K562 (cell line): ENCODE results near the gene MTOR. TPM values are rescaled to one million over a fixed set of nuclear protein-coding genes. Genes with fewer than 3 reads are reported as not detected.
A peak's percentile ranks its signal among the peaks of the same experiment; 100 is the strongest.

Experiments
- ATAC-seq: fragments of 200-7000 bp; cut with Tn5 transposase; 3 replicates; pipeline ENCODE4 v1.9.1; 2020; ENCODE audit warnings: moderate library complexity
- BruUV-seq: library from RNA; stranded (reverse); fragments of 400-500 nt; replicated peaks from 2 replicates; lab custom pipeline; 2021; lab: Mats Ljungman, UMichigan
- CTCF ChIA-PET: fragments of 300-600 bp; formaldehyde crosslinking; extraction: SDS; loops from one replicate; lab custom pipeline; 2021; ENCODE audit warnings: low intra/inter-chr PET ratio; lab: Yijun Ruan, JAX
- POLR2A ChIA-PET: fragments of 300-600, 350-650 bp; sonication (Branson Sonifier 250); formaldehyde crosslinking; extraction: SDS; loops from one replicate; lab custom pipeline; 2021; ENCODE audit warnings: antibody characterized with exemption, inconsistent platforms; lab: Yijun Ruan, JAX
- DNase-seq, 4 experiments: peaks; one replicate each; pipeline versions ENCODE4 v3.0.0 to v3.0.0-alpha.2; 2011 to 2018; ENCODE audit warnings: low spot score in 3 of 4, mixed read lengths in 3 of 4; ENCODE audit errors: extremely low read depth in 1 of 4
- FAIRE-seq: peaks from 2 replicates; lab custom pipeline; 2011; peaks lifted over from hg19 to GRCh38; lab: Jason Lieb, UNC
- H2AFZ ChIP-seq: 2 replicates; pipeline ENCODE4 v1.6.0; 2011; ENCODE audit warnings: low read depth, low read length, control low read depth, inconsistent platforms
- H3K27ac ChIP-seq: fragments of 200-600 bp; 3 replicates; pipeline ENCODE4 v1.8.0; 2011; ENCODE audit warnings: low read depth, mild to moderate bottlenecking, control low read depth, inconsistent platforms, low read length, moderate library complexity, mixed read lengths; ENCODE audit errors: extremely low read depth
- H3K27me3 ChIP-seq, 2 experiments: fragments of 300-600 bp in 1 of 2; 2 replicates in 1 of 2; 3 replicates in 1 of 2; pipeline versions ENCODE4 v1.6.0 to v1.8.0; 2011; ENCODE audit warnings: inconsistent platforms in 2 of 2, low read length in 2 of 2, mild to moderate bottlenecking in 1 of 2, mixed read lengths in 1 of 2, moderate library complexity in 1 of 2; ENCODE audit not compliant: control insufficient read depth in 2 of 2, insufficient read depth in 2 of 2
- H3K36me3 ChIP-seq: fragments of 300-600 bp; 3 replicates; pipeline ENCODE4 v1.8.0; 2011; ENCODE audit warnings: mild to moderate bottlenecking, low read length, inconsistent platforms; ENCODE audit not compliant: control insufficient read depth, insufficient read depth
- H3K4me1 ChIP-seq, 2 experiments: fragments of 200-600 bp in 1 of 2; replicated peaks in 1 of 2; 2 replicates in 1 of 2; 3 replicates in 1 of 2; pipeline versions ENCODE4 v1.5.1 to v1.8.0; 2011; ENCODE audit warnings: inconsistent platforms in 2 of 2, low read length in 2 of 2, mild to moderate bottlenecking in 1 of 2, mixed read lengths in 1 of 2, moderate library complexity in 1 of 2; ENCODE audit not compliant: control insufficient read depth in 2 of 2, insufficient read depth in 2 of 2
- H3K4me2 ChIP-seq: 2 replicates; pipeline ENCODE4 v1.6.1; 2011; ENCODE audit warnings: low read length, control low read depth, inconsistent platforms, mixed read lengths; ENCODE audit not compliant: insufficient read depth
- H3K4me3 ChIP-seq: fragments of 200-600 bp; sonication (generic), shearing (Covaris generic); 2 replicates; pipeline ENCODE4 v1.5.1; 2016; ENCODE audit warnings: control low read depth, inconsistent platforms
- H3K79me2 ChIP-seq: fragments of 200-600 bp; 3 replicates; pipeline ENCODE4 v1.8.0; 2011; ENCODE audit warnings: low read length, inconsistent platforms; ENCODE audit not compliant: control insufficient read depth, insufficient read depth
- H3K9ac ChIP-seq, 2 experiments: 2 replicates each; pipeline versions ENCODE4 v1.6.0 to v1.6.1; 2011; ENCODE audit warnings: low read depth in 2 of 2, low read length in 2 of 2, control low read depth in 1 of 2, inconsistent platforms in 1 of 2, mild to moderate bottlenecking in 1 of 2, mixed read lengths in 1 of 2; ENCODE audit not compliant: insufficient read depth in 1 of 2
- H3K9me1 ChIP-seq: one replicate; pipeline ENCODE4 v1.6.0; 2011; ENCODE audit warnings: inconsistent platforms, mild to moderate bottlenecking, low read length, moderate library complexity; ENCODE audit not compliant: control insufficient read depth, insufficient read depth
- H3K9me3 ChIP-seq: replicated peaks from 2 replicates; pipeline ENCODE4 v1.5.1; 2011; ENCODE audit warnings: low read depth, low read length, inconsistent platforms; ENCODE audit not compliant: control insufficient read depth, insufficient read depth
- H4K20me1 ChIP-seq: replicated peaks from 2 replicates; pipeline ENCODE4 v1.6.1; 2011; ENCODE audit warnings: low read length, inconsistent platforms, mixed read lengths; ENCODE audit not compliant: control insufficient read depth, insufficient read depth
- PRPF4 ChIP-seq: fragments of 200-400 bp; formaldehyde crosslinking; IDR thresholded peaks from one replicate; pipeline ENCODE4 v1.6.1; 2017; ENCODE audit warnings: low read length, low read depth, mild to moderate bottlenecking; ENCODE audit not compliant: insufficient read depth, poor library complexity, severe bottlenecking
- REST ChIP-seq, 2 experiments: fragments of 450-650 bp; formaldehyde crosslinking in 1 of 2; IDR thresholded peaks; 2 replicates each; pipeline versions ENCODE4 v1.4.0 to v1.6.1; 2014 to 2020; ENCODE audit warnings: mild to moderate bottlenecking in 2 of 2, borderline replicate concordance in 1 of 2, low read depth in 1 of 2
- SFPQ ChIP-seq: fragments of 200-400 bp; formaldehyde crosslinking; IDR thresholded peaks from 2 replicates; pipeline ENCODE4 v1.6.1; 2017; ENCODE audit warnings: mild to moderate bottlenecking, low read depth, low read length, moderate library complexity
- SMARCC2 ChIP-seq: fragments of 450-650 bp; IDR thresholded peaks from 2 replicates; pipeline ENCODE4 v1.6.1; 2017; ENCODE audit warnings: antibody characterized with exemption, moderate library complexity, mild to moderate bottlenecking, low read depth
- ZNF644 ChIP-seq: fragments of 200-800 bp; sonication (Bioruptor generic); IDR thresholded peaks from 2 replicates; pipeline ENCODE4 v1.6.1; 2016; ENCODE audit warnings: low read depth, missing genetic modification characterization, missing compliant biosample characterization
- WGBS: fragments of 100-300 bp; shearing (Covaris generic); methylation state at CpG from one replicate; pipeline ENCODE4 v1.1.6; 2016; ENCODE audit warnings: low coverage, mixed read lengths; ENCODE audit not compliant: insufficient coverage; ENCODE audit errors: missing lambda C conversion rate; 5-methylcytosine and 5-hydroxymethylcytosine counted together
- in situ Hi-C: fragments of 300-500 bp; cut with MboI; formaldehyde crosslinking; loops from 4 replicates; pipeline ENCODE4 v1.15.0; 2018; ENCODE audit warnings: inconsistent platforms, mixed read lengths
- intact Hi-C: fragments of 100-400 bp; cut with micrococcal nuclease; formaldehyde crosslinking; loops from 2 replicates; pipeline ENCODE4 v1.14.2; 2022
- polyA plus RNA-seq, 8 experiments: library from polyadenylated mRNA; depleted of rRNA in 4 of 8; stranded (reverse) in 5 of 8; unstranded in 3 of 8; fragments of >200 nt; fragmentation: Nextera tagmentation in 2 of 8; fragmentation: Illumina TruSeq in 1 of 8; extraction: Ambion mirVana in 2 of 8; extraction: Trizol in 1 of 8; gene quantifications; 2 replicates each; pipeline versions ENCODE4 v1.2.1 to v1.2.3, GENCODE V29; 2011 to 2014; ENCODE audit warnings: inconsistent platforms in 1 of 8, missing spikeins in 1 of 8
- total RNA-seq, 7 experiments: library from RNA; depleted of rRNA in 6 of 7; stranded (reverse); fragments of >200 nt in 6 of 7; fragmentation: Illumina TruSeq in 2 of 7; extraction: Trizol in 2 of 7; gene quantifications; 2 replicates each; pipeline versions ENCODE4 v1.2.1 to v1.2.3, GENCODE V29; 2011 to 2021; ENCODE audit warnings: low replicate concordance in 1 of 7

MTOR gene
- total and polyA plus RNA-seq, 9 of the 15 experiments (the other 6 are each of a cell fraction or from before 2014, with no cell fraction given) = 11.4 to 71.4 (median 52.2) TPM

DNA sequence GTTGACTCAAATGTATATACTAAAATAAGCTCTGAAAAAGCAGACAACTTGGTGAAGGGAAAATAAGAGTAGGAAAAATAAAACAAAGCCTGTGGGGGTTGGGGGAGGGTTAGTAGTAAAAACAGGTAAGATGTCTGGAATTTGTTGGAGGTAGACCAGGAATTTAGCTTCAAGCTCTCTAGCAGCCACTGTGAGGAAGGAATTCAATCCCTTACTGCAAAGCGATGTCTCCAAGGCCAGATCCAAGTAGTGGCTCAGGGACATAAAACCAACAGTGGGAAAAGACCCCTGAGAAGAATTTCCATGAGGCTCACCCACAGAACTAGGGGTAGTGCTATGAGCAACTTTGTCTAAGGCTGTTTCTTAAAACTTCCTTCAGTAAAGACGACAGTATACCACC is 65.4 kb downstream of the MTOR start (continued):
- TF ChIP-seq SFPQ = no peak
- TF ChIP-seq PRPF4 = no peak
- TF ChIP-seq ZNF644 (tag) = no peak

GRCh38 chr1:11194407-11195176 is 67.8 kb downstream of the MTOR start:
- FAIRE-seq = no peak
- no peak overlapping the region for H3K27ac ChIP-seq
- TF ChIP-seq SMARCC2 (no peak), REST (IDR thresholded peaks at IDR 0.05; ENCODE audit: borderline replicate concordance) (peak; percentile 89), REST (CRISPR knock-in tag; IDR thresholded peaks at IDR 0.05; ENCODE audit: low read depth) (peak; percentile 73), SFPQ (no peak)

More at GRCh38 chr1:11194407-11195176, 67.8 kb downstream of the MTOR start:
- intact Hi-C loops = no loop called here
- Histone ChIP-seq H3K4me2 (no peak overlapping the region), H4K20me1 (no peaks in the 10 kb centered on the region), H3K36me3 (peaks cover 96% of the 10 kb centered on the region), H3K4me1 (no peaks in the 10 kb centered on the region), H3K9me3 (no peaks in the 10 kb centered on the region), H3K4me3 (no peak overlapping the region), H3K9me1 (no peaks in the 10 kb centered on the region), H3K9ac (no peak overlapping the region), H3K79me2 (no peaks in the 10 kb centered on the region), H3K27me3 (no peaks in the 10 kb centered on the region), H2AFZ (no peak overlapping the region)
- ATAC-seq = no peak
- CTCF ChIA-PET = no interaction called here
- in situ Hi-C loops = no loop called here
- DNase-seq = no peak
- WGBS = 88% methylated on average over 14 of the region's 14 CpGs
- no TSS peak for BruUV-seq
- POLR2A ChIA-PET = interaction anchor here (0.6 kb wide), 2 partner anchors 18 to 71 kb away, joined by 3 to 4 read pairs; no protein-coding TSS in a partner anchor
